Neural crest cell (in vitro differentiated cells): Measurements from ENCODE around the gene ANKRD29. TPM values are rescaled to one million over a fixed set of nuclear protein-coding genes. Genes with fewer than 3 reads are reported as not detected.

ENCODE experiments used
- DNase-seq: peaks from one replicate; pipeline ENCODE4 v3.0.0; 2021; ENCODE audit warnings: low read depth, mixed read lengths, low spot score
- H3K27ac Mint-ChIP-seq: one replicate; pipeline ENCODE4 v1.8.0; 2021; ENCODE audit warnings: mild to moderate bottlenecking, mixed read lengths; ENCODE audit not compliant: unreplicated experiment
- H3K27me3 Mint-ChIP-seq: 2 replicates; pipeline ENCODE4 v1.8.0; 2021; ENCODE audit warnings: low read depth, mild to moderate bottlenecking, mixed read lengths
- H3K36me3 Mint-ChIP-seq: 2 replicates; pipeline ENCODE4 v1.8.0; 2021; ENCODE audit warnings: low read depth, mild to moderate bottlenecking, mixed read lengths
- H3K4me1 Mint-ChIP-seq: 2 replicates; pipeline ENCODE4 v1.8.0; 2021; ENCODE audit warnings: mixed read lengths
- H3K4me3 Mint-ChIP-seq: one replicate; pipeline ENCODE4 v1.8.0; 2021; ENCODE audit warnings: mild to moderate bottlenecking, mixed read lengths
- H3K9me3 Mint-ChIP-seq: 2 replicates; pipeline ENCODE4 v1.8.0; 2021; ENCODE audit warnings: mixed read lengths
- total RNA-seq: library from RNA; stranded (reverse); gene quantifications from 2 replicates; pipeline ENCODE4 v1.2.1, GENCODE V29; 2021
- TF ChIP-seq, protein P1 (sequence below): fragments of 200-600 bp; sonication (generic); conservative IDR thresholded peaks from 2 replicates; pipeline ENCODE4 v1.5.0; 2021; ENCODE audit warnings: antibody characterized with exemption, mild to moderate bottlenecking

ANKRD29 gene
- total RNA-seq, 1 donor from 2014 or later: 0.61 TPM

DNA sequence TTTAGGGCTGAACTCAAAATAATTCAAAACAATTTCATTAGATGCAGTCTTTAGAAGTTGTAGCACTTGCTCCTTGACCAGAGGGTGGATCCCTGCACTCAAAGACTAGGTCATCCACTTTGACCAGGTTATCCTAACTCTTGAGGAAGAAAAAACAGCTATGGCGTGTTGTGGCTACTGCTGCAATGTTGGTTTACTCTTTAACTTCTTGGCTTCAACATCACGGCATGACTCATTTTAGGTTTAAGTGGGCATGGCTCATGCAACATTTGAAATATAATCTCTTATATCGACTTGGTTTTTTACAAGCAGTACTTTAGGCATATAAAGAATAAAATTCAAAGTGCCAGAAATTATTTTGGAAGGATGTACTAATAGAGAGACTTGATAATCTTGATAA lies 35.4 kb downstream of the ANKRD29 start:
- DNase-seq: no peak
- Mint-ChIP-seq H3K4me1 (no peaks in the 10 kb centered on the region), H3K9me3 (no peaks in the 10 kb centered on the region), H3K36me3 (no peaks in the 10 kb centered on the region), H3K27ac (no peak overlapping the region), H3K4me3 (no peak overlapping the region), H3K27me3 (peaks cover 9% of the 10 kb centered on the region)
- TF ChIP-seq, protein P1, sequence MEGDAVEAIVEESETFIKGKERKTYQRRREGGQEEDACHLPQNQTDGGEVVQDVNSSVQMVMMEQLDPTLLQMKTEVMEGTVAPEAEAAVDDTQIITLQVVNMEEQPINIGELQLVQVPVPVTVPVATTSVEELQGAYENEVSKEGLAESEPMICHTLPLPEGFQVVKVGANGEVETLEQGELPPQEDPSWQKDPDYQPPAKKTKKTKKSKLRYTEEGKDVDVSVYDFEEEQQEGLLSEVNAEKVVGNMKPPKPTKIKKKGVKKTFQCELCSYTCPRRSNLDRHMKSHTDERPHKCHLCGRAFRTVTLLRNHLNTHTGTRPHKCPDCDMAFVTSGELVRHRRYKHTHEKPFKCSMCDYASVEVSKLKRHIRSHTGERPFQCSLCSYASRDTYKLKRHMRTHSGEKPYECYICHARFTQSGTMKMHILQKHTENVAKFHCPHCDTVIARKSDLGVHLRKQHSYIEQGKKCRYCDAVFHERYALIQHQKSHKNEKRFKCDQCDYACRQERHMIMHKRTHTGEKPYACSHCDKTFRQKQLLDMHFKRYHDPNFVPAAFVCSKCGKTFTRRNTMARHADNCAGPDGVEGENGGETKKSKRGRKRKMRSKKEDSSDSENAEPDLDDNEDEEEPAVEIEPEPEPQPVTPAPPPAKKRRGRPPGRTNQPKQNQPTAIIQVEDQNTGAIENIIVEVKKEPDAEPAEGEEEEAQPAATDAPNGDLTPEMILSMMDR: no peak

DNA sequence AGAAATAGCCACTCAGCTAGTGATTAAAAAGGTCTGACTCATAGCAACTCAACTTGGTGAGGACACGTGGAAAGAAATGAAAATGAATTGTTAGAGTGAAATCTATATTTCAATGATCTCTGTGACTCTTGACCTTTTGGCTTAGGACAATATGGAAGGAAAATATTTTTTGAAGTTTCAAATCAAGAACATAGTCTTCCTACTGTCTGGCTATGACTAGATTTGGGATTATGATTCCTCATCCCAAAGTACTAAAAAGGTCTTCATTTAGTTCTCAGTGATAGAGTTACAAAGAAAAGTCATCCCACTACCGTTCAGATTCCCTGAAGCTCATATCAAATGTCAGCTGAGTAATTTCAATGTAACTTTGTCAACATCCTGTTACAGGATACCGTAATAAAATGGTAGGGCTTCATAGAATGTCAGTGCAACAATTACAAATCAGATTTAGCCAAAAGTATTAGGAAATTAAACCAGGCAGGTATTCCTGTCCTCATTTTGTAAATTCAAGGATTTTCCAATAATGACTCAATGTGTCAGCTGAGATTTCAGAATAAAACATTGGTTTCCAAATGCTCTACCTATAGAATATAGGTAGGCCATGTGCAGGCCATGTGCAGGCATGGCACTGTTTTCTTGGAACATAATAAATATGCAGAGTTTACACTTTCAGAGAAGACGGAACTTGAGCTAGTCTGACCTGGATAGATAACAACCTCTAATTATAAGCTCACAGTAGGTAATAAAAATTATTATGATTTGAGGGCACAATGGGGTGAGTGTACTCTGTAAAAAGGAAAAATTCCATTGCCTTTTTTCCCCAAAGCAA lies 36.0 kb downstream of the ANKRD29 start:
- peaks cover 14% of the 10 kb centered on the region for H3K27me3 Mint-ChIP-seq
- no peaks in the 10 kb centered on the region for H3K9me3 Mint-ChIP-seq
- no peaks in the 10 kb centered on the region for H3K4me1 Mint-ChIP-seq
- no peaks in the 10 kb centered on the region for H3K36me3 Mint-ChIP-seq
- H3K4me3 Mint-ChIP-seq: no peak overlapping the region
- no peak overlapping the region for H3K27ac Mint-ChIP-seq
- TF ChIP-seq, protein P1: no peak
- DNase-seq: no peak

DNA sequence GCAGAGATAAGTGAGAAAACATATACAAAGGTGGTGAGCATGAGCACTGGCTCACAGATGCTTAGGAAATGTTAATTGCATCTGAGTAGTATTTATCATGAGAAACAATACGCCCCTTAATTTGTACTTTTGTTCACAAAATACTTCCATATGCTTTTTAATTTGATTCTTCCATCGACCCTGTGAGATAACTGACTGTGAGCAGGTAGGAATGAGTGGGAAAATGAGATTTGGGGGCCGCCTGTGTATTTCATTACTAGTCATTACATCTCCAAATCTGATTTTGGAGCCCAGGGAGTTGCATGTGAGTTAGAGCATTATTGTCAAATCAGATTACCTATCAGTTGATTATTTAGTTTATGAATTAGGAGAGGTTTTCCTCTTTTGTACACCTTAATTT lies 39.7 kb downstream of the ANKRD29 start:
- no peak overlapping the region for H3K4me3 Mint-ChIP-seq
- H3K27ac Mint-ChIP-seq: no peak overlapping the region
- no peak for DNase-seq
- peaks cover 5% of the 10 kb centered on the region for H3K4me1 Mint-ChIP-seq
- H3K36me3 Mint-ChIP-seq: no peaks in the 10 kb centered on the region
- TF ChIP-seq, protein P1: no peak
- H3K9me3 Mint-ChIP-seq: no peaks in the 10 kb centered on the region
- peaks cover 46% of the 10 kb centered on the region for H3K27me3 Mint-ChIP-seq

DNA sequence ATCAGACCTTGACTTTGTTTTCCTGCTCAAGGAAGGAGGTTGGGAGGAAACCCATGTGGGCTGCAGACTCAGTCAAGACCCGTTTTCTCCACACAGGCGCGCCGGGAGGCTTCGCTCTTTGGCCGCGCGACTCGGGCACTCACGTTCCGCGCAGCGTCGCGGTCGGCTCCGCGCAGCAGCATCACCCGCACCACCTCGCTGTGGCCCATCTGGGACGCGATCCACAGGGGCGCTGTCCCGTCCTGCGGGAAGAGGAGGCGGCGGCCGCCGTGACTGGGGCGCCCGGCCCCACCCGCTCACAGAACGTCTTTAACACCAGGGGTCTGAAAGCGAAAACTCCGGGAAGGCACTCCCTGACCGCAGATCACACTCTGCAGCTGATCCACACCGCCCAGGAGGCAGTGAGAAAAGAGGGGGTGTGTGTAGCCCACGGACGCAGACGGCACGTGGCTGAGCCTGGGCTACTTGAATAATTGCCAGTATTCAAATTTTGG lies 43.3 kb downstream of the ANKRD29 start:
- peak overlapping the region; percentile 61 for H3K4me3 Mint-ChIP-seq
- H3K4me1 Mint-ChIP-seq: peaks cover 5% of the 10 kb centered on the region
- no peak for DNase-seq
- no peak overlapping the region for H3K27ac Mint-ChIP-seq
- H3K27me3 Mint-ChIP-seq: peaks cover 58% of the 10 kb centered on the region
- H3K36me3 Mint-ChIP-seq: no peaks in the 10 kb centered on the region
- no peaks in the 10 kb centered on the region for H3K9me3 Mint-ChIP-seq
- TF ChIP-seq, protein P1: no peak

DNA sequence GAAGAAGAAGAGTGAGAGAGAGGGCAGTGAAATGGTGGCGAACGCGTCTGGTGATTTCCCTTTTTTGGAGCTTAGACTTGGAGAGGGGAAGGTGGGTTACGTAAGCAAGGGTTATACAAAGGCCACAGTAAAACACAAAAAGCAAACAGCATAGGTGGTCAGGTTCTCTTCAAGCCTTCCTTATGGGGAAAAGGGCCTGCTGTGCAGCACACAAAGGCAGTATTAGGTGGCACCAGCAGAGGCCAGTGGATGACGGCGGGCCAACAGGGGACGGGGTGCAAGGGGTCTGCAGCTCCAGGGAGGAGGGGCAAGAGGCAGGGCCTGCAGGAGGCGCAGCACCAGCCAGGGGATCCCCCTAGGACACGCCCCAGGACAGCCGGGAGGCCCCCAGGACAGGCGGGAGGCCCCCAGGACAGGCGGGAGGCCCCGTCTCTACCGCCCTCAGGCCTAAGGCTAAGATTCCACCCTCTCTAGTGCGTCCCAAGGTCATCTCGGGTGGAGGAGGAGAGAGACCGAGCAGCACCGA lies 43.8 kb downstream of the ANKRD29 start:
- Mint-ChIP-seq H3K36me3 (no peaks in the 10 kb centered on the region), H3K4me3 (peak overlapping the region; percentile 56), H3K4me1 (peaks cover 5% of the 10 kb centered on the region), H3K27me3 (peaks cover 58% of the 10 kb centered on the region), H3K27ac (no peak overlapping the region), H3K9me3 (no peaks in the 10 kb centered on the region)
- DNase-seq: peak; percentile 22
- TF ChIP-seq, protein P1: peak; percentile 19
